Activated CD4-positive, alpha-beta memory T cell treated with anti-CD3 and anti-CD28 coated beads for 36 hours (primary cell): Measurements from ENCODE around the gene RPL37A. TPM values are rescaled to one million over a fixed set of nuclear protein-coding genes. Genes with fewer than 3 reads are reported as not detected.

Source experiments
- CTCF ChIA-PET: fragments of 350-600 bp; sonication (Branson Sonifier 250); formaldehyde crosslinking; loops from one replicate; lab custom pipeline; 2021; ENCODE audit warnings: antibody characterized with exemption, inconsistent platforms; lab: Charles Lee
- POLR2A ChIA-PET: fragments of 350-600 bp; sonication (Branson Sonifier 250); formaldehyde crosslinking; loops from one replicate; lab custom pipeline; 2021; ENCODE audit warnings: antibody characterized with exemption; lab: Charles Lee
- DNase-seq: peaks from one replicate; pipeline ENCODE4 v3.0.0-alpha.2; 2020
- H3K27ac Mint-ChIP-seq: one replicate; pipeline ENCODE4 v1.8.0; 2021; ENCODE audit warnings: mixed read lengths
- H3K27me3 Mint-ChIP-seq: one replicate; pipeline ENCODE4 v1.8.0; 2021; ENCODE audit warnings: mixed read lengths
- H3K36me3 Mint-ChIP-seq: one replicate; pipeline ENCODE4 v1.8.0; 2021; ENCODE audit warnings: mixed read lengths
- H3K4me1 Mint-ChIP-seq: one replicate; pipeline ENCODE4 v1.8.0; 2021; ENCODE audit warnings: low read depth, mixed read lengths
- H3K4me3 Mint-ChIP-seq: one replicate; pipeline ENCODE4 v1.8.0; 2021; ENCODE audit warnings: mild to moderate bottlenecking, mixed read lengths
- H3K9me3 Mint-ChIP-seq: one replicate; pipeline ENCODE4 v1.8.0; 2021; ENCODE audit warnings: mixed read lengths
- intact Hi-C: fragments of 100-400 bp; cut with micrococcal nuclease; formaldehyde crosslinking; loops from one replicate; pipeline ENCODE4 v1.15.1; 2023
- total RNA-seq, 2 experiments: library from RNA; stranded (reverse); gene quantifications; one replicate each; pipeline ENCODE4 v1.2.3, GENCODE V29; 2021

RPL37A gene
- 1,000 to 10,000 TPM; 4,165 to 4,237 TPM for total RNA-seq

DNA sequence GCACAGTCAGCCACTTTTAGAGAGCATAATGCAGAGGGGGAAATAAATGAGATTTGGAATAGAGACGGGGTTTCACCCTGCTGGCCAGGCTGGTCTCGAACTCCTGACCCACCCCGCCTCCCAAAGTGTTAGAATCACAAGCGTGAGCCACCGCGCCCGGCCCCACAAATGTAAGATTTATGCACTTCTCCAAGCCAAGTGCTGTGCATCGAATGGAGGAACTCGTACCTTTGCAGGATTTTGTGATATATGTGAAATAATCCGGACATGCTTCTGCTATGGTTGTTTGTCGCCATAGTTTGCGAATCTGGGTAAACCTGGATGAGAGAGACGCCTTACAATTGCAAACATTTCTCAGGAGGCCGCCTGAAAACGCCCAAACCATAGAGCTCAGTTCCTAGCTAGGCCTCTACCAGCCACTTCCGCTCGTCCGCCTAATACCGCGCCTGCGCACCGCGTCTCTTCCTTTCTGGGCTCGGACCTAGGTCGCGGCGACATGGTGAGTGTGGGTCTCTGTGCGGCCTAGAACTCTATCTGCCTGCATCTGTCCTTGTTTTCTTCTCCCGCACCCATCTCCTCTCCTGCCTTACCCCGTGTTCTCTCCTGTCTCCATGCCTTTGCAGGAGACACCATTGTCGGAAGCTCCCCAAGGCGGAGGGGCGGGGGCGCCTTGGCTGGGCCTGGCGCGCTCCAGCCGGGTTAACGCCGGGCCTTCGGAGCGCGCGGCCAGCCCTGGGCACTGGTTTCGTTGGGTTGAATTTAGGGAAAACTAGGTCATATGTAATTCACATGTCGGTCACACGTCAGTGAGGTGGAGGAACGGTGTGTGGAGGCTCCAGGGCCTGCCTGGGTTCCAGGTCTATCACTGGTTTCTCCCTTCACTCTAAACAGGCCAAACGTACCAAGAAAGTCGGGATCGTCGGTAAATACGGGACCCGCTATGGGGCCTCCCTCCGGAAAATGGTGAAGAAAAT, at the start of gene RPL37A:
Gene RPL37A, plus strand, starts transcription at position 466 of the 974 bp plus-strand sequence. Its CDS starts 31 bp downstream, at position 497.
- H3K27me3 Mint-ChIP-seq: no peaks in the 10 kb centered on the region
- peak within 1 kb of the TSS; percentile 97 for H3K4me3 Mint-ChIP-seq
- POLR2A ChIA-PET: interaction anchor here (0.7 to 2.4 kb wide), 10 partner anchors 8 to 390 kb away, joined by 3 to 11 read pairs (median 4); partner anchors contain the start of genes SMARCAL1 and XRCC5
- intact Hi-C loops: loop anchor here (1.0 to 5.0 kb wide), 5 partner anchors 20 to 384 kb away; partner anchors contain the start of gene SMARCAL1
- DNase-seq: peak; percentile 93
- peaks cover 49% of the 10 kb centered on the region for H3K36me3 Mint-ChIP-seq
- H3K27ac Mint-ChIP-seq: peak within 1 kb of the TSS; percentile 99
- H3K9me3 Mint-ChIP-seq: no peaks in the 10 kb centered on the region
- peaks cover 45% of the 10 kb centered on the region for H3K4me1 Mint-ChIP-seq
- CTCF ChIA-PET: interaction anchor here (1.0 to 1.5 kb wide), 3 partner anchors 21 to 414 kb away, joined by 3 to 4 read pairs (median 4); partner anchors contain the start of gene XRCC5

DNA sequence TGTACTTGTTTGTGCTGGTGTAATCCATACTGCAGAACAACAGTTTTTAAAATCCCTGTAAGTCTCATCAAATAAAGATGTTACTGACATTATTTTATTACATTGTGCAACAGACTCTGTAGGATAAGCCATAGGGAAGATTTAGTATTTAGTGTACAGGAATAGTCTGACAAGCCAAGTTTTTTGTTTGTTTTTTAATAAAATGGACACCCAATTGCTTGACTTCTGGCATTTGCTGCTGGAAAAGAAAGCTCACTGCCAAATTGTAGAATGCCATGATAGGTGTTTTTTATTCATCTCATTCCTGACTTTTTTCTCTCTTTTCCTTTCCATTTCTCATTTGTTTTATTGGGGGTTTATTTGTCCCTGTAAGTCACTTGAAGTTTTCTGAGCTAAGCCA, 48.3 kb upstream of the RPL37A start:
- Mint-ChIP-seq H3K27ac (no peak overlapping the region), H3K9me3 (peaks cover 5% of the 10 kb centered on the region), H3K4me1 (no peaks in the 10 kb centered on the region), H3K4me3 (no peak overlapping the region), H3K27me3 (no peaks in the 10 kb centered on the region), H3K36me3 (peaks cover 74% of the 10 kb centered on the region)
- DNase-seq: no peak
- CTCF ChIA-PET: no interaction called here
- POLR2A ChIA-PET: interaction anchor here (0.9 kb wide), 1 partner anchor 25 kb away, joined by 3 read pairs; no protein-coding TSS in a partner anchor
- intact Hi-C loops: no loop called here

DNA sequence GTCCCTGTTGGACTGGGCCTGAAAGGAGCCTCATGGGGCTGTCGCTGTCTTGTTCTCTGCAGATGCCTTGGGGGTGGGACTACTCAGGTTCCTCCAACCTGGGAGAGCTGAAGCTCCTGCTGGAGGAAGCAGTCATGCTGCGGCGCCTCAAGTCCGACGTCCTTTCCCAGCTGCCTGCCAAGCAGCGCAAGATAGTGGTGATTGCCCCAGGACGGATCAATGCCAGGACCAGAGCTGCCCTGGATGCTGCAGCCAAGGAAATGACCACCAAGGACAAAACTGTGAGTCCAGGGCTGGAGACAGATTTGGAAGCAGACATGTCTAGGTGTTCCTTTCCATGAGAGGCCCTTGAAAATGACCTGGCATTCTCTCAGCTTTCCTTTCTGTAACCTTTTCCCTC, 47.9 kb upstream of the RPL37A start:
- no peak overlapping the region for H3K4me3 Mint-ChIP-seq
- POLR2A ChIA-PET: interaction anchor here (0.9 kb wide), 1 partner anchor 26 kb away, joined by 3 read pairs; no protein-coding TSS in a partner anchor
- no peak for DNase-seq
- H3K27me3 Mint-ChIP-seq: no peaks in the 10 kb centered on the region
- intact Hi-C loops: no loop called here
- CTCF ChIA-PET: no interaction called here
- peaks cover 5% of the 10 kb centered on the region for H3K9me3 Mint-ChIP-seq
- H3K27ac Mint-ChIP-seq: no peak overlapping the region
- H3K36me3 Mint-ChIP-seq: peaks cover 76% of the 10 kb centered on the region
- no peaks in the 10 kb centered on the region for H3K4me1 Mint-ChIP-seq

DNA sequence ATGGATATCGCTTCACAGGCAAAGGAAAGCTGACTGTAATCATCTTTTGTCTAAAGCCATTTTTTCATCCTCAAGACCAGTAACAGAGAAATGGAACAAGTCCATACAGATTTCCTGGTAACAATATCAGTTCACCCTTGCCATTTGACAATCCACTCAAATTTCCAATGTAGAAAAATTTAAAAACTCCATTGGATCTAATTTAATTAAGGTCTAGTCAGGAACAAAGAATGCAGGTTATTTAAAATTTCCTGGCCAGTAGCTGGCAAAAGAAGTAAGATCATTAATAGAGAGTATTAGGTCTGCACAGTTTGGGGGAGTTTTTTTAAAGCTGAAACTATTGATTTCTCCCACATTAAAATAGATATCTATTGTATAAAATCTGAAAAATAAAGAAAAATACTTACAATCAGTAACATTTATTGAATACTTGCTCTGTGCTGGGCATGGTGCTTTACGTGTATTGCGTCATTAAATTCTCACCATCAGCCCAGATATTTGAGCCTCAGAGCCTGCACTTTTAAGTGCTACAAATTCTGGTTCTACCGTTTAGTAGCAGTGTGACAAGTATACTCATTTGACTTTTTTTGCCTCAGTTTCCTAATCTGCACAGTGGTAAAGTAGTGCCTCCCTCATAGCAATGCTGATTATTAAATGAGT, 44.6 kb upstream of the RPL37A start:
- Mint-ChIP-seq H3K27ac (no peak overlapping the region), H3K9me3 (no peaks in the 10 kb centered on the region), H3K4me3 (no peak overlapping the region), H3K36me3 (peaks cover 48% of the 10 kb centered on the region), H3K27me3 (no peaks in the 10 kb centered on the region), H3K4me1 (no peaks in the 10 kb centered on the region)
- ChIA-PET POLR2A (no interaction called here), CTCF (no interaction called here)
- no peak for DNase-seq
- intact Hi-C loops: no loop called here

DNA sequence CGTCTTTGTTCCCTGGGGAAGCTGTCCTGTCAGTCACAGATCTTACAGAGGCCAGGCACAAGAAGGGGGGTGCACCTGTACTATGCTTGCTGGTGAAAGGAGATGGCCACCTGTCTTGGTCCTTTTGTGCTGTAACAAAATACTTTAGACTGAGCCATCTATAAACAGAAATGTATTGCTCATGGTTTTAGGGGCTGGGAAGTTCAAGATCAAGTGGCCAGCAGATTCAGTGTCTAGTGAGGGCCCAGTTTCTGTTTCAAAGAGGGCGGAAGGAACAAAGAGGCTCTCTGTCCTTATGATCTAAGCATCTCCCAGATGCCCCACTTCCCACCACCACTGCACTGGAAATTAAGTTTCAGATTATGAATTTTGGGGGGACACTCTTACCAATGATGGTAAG, 35.5 kb upstream of the RPL37A start:
- Mint-ChIP-seq H3K4me3 (no peak overlapping the region), H3K27ac (no peak overlapping the region), H3K4me1 (no peaks in the 10 kb centered on the region), H3K27me3 (no peaks in the 10 kb centered on the region), H3K9me3 (no peaks in the 10 kb centered on the region), H3K36me3 (peaks cover 14% of the 10 kb centered on the region)
- no peak for DNase-seq
- intact Hi-C loops: no loop called here
- ChIA-PET CTCF (no interaction called here), POLR2A (no interaction called here)

DNA sequence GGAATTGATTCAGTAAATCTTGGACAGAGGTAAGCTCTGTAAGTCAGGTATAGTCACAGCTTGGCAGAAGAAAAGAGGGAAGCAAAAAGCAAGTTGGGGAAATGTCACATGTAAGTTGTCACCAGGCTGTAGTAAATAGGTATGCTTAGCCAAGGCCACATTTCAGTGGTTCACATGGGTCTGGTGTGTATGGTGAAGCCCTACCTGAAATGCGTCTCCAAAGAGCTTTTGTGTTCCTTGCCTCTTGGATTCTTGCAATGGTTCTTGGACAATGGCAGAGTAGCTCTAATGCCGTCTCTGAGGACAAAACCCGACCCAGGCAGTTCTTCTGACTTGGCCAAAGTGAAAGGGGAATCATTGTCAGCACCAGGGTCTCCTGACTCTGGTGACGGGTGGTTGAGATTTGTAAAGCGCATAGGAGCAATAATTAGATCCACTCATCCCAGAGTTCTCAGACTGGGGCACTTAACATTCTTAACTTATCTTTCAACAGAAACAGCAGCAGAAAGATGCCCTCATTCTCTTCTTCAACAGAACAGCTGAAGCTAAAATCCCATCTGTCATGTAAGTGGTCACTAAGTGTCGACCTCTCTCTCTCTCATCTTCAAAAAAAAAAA, 34.4 kb upstream of the RPL37A start:
- Mint-ChIP-seq H3K27me3 (no peaks in the 10 kb centered on the region), H3K27ac (no peak overlapping the region), H3K36me3 (peaks cover 16% of the 10 kb centered on the region), H3K4me1 (no peaks in the 10 kb centered on the region), H3K4me3 (no peak overlapping the region), H3K9me3 (no peaks in the 10 kb centered on the region)
- no peak for DNase-seq
- POLR2A ChIA-PET: no interaction called here
- CTCF ChIA-PET: interaction anchor here (1.7 kb wide), 1 partner anchor 60 kb away, joined by 5 read pairs; no protein-coding TSS in a partner anchor
- intact Hi-C loops: no loop called here

DNA sequence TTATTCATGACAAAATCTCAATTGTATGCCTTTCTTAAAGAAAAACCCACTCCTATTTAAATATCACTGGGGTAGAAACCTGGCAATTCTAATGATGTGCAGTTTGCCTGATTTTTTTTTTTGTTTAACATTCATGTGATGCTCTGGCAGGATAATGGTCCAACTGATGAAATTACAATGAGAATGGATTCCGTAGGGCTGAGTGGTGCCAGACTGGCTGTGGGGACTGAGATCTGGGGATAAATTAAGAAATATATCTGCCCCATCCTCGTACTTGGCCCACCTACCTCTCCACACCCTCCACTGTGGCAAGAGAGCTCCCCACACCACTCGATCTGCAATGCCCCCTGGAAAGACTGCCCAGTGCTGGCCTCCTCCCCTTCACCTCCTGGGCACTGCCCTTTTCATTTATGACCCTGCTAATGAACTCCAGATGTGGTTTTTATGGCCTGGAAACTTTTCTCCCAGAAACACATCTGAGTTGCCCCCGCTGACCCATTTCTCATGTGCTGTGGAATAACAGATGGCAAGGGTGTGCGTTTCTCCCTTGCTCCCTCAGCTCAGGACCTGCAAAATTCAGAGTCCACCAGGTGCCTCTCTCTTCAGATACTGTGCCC, 33.0 kb upstream of the RPL37A start:
- Mint-ChIP-seq H3K27ac (no peak overlapping the region), H3K4me3 (no peak overlapping the region), H3K9me3 (no peaks in the 10 kb centered on the region), H3K27me3 (no peaks in the 10 kb centered on the region), H3K36me3 (peaks cover 19% of the 10 kb centered on the region), H3K4me1 (no peaks in the 10 kb centered on the region)
- ChIA-PET POLR2A (interaction anchor here (0.6 kb wide), 1 partner anchor 1518 kb away, joined by 4 read pairs; no protein-coding TSS in a partner anchor), CTCF (interaction anchor here (1.7 kb wide), 1 partner anchor 61 kb away, joined by 5 read pairs; no protein-coding TSS in a partner anchor)
- intact Hi-C loops: no loop called here
- no peak for DNase-seq

DNA sequence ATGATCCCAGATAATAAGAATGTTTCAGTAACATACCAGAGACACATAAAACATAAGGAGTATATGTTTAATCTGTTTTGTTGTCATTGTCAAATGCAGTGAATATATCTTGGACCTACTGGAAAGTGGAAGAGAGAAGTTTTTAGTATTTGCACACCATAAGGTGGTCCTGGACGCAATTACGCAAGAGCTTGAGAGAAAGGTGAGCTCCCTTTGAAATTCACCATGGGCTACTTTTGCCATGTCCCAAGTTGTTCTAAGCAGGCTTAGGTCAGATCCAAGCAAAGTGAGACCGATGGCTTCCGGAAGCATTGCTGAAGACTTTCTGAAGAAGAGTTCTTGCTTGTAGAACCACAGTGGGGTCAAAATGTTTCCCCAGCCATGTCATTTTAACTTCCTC, 30.8 kb upstream of the RPL37A start:
- POLR2A ChIA-PET: no interaction called here

DNA sequence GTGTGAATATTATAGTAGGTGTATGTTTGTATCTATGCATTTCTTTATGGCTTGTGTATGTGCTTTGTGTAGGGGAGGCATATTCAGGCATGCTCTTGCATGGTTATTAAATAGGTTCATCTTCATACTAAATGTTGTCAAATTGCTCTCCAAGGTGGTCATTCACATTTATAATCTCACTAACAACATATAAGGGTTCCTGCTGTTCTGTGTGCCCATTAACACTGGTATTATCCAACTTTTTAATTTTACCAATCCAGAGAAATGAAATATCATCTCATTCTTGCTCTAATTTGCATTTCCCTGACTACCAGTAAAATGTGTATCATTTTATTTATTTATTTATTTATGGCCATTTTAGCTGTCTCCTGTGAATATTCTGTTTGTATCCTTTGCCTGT, 29.0 kb upstream of the RPL37A start:
- no peaks in the 10 kb centered on the region for H3K9me3 Mint-ChIP-seq
- no peak for DNase-seq
- H3K4me3 Mint-ChIP-seq: no peak overlapping the region
- ChIA-PET POLR2A (no interaction called here), CTCF (interaction anchor here (0.6 kb wide), 1 partner anchor 197 kb away, joined by 3 read pairs; no protein-coding TSS in a partner anchor)
- H3K36me3 Mint-ChIP-seq: peaks cover 18% of the 10 kb centered on the region
- peaks cover 2% of the 10 kb centered on the region for H3K4me1 Mint-ChIP-seq
- H3K27ac Mint-ChIP-seq: no peak overlapping the region
- intact Hi-C loops: no loop called here
- no peaks in the 10 kb centered on the region for H3K27me3 Mint-ChIP-seq

More for the DNA sequence above, 30.8 kb upstream of the RPL37A start:
- intact Hi-C loops: no loop called here
- no peak for DNase-seq
- Mint-ChIP-seq H3K36me3 (peaks cover 23% of the 10 kb centered on the region), H3K27me3 (no peaks in the 10 kb centered on the region), H3K4me1 (no peaks in the 10 kb centered on the region), H3K4me3 (no peak overlapping the region), H3K9me3 (no peaks in the 10 kb centered on the region), H3K27ac (no peak overlapping the region)
- CTCF ChIA-PET: no interaction called here

DNA sequence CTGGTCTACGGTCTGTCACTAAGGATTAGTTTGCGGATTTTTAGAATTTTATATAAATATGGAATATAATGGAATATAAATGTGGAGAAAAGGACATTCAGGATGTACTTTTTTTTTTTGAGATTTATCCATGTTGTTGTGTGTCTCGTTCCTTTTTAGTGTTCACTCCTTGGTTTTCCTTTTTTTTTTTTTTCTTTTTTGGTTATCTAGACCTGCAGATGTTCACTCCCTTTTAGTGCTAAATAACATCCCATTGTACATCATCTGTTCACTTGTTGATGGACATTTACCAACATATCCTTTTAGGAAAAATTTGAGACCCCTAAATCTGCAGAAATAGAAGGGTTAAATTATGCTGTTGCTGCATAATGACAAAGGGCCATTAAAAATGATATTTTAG, 25.5 kb upstream of the RPL37A start:
- POLR2A ChIA-PET: no interaction called here

DNA sequence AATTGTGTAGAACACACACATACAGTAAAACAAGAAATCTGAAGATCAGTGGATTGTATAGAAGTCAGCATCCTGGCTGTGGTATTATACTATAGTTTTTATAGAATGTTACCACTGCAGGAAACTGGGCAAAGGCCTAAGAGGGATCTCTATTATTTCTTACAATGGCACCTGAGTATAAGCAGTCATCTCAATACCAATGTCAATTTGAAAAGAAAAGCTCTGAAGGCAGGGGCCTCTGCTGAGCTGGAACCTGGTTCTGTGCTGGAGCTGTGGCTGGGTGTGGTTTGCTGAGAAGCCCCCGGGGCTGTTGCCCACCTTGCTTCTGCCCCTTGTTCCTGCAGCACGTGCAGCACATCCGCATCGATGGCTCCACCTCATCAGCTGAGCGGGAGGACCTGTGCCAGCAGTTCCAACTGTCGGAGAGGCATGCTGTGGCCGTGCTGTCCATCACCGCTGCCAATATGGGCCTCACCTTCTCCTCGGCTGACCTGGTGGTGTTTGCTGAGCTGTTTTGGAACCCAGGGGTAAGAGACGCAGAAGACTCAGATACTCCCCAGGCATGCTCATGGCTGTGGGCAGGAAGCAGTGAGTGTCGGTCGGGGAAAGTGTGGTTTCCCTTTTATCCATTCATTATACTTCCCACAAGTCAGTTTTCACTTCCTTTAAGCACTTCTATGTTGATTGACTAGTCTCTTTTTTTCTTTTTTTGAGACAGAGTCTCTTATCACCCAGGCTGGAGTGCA, 23.5 kb upstream of the RPL37A start:
- Mint-ChIP-seq H3K36me3 (peaks cover 18% of the 10 kb centered on the region), H3K27me3 (no peaks in the 10 kb centered on the region), H3K27ac (no peak overlapping the region), H3K4me1 (peaks cover 15% of the 10 kb centered on the region), H3K4me3 (no peak overlapping the region), H3K9me3 (no peaks in the 10 kb centered on the region)
- intact Hi-C loops: loop anchor here (5.0 kb wide), 1 partner anchor 63 kb away; the partner anchor contains the start of gene SMARCAL1
- POLR2A ChIA-PET: interaction anchor here (1.4 kb wide), 1 partner anchor 23 kb away, joined by 4 read pairs; the partner anchor contains the start of gene RPL37A
- CTCF ChIA-PET: no interaction called here
- DNase-seq: peak; percentile 58

More for the DNA sequence above, 25.5 kb upstream of the RPL37A start:
- Mint-ChIP-seq H3K36me3 (peaks cover 19% of the 10 kb centered on the region), H3K4me1 (peaks cover 13% of the 10 kb centered on the region), H3K27me3 (no peaks in the 10 kb centered on the region), H3K27ac (no peak overlapping the region), H3K9me3 (no peaks in the 10 kb centered on the region), H3K4me3 (no peak overlapping the region)
- intact Hi-C loops: no loop called here
- DNase-seq: no peak
- CTCF ChIA-PET: no interaction called here
